GM12801 (cell line): Measurements from ENCODE around the gene AADACL3.

Experiments used
- TF ChIP-seq, protein P1 (sequence below): IDR thresholded peaks from one replicate; pipeline ENCODE4 v1.5.1; 2011; ENCODE audit warnings: control low read depth; ENCODE audit not compliant: insufficient read length; ENCODE audit errors: extremely low read depth

AADACL3 gene, protein sequence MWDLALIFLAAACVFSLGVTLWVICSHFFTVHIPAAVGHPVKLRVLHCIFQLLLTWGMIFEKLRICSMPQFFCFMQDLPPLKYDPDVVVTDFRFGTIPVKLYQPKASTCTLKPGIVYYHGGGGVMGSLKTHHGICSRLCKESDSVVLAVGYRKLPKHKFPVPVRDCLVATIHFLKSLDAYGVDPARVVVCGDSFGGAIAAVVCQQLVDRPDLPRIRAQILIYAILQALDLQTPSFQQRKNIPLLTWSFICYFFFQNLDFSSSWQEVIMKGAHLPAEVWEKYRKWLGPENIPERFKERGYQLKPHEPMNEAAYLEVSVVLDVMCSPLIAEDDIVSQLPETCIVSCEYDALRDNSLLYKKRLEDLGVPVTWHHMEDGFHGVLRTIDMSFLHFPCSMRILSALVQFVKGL

DNA sequence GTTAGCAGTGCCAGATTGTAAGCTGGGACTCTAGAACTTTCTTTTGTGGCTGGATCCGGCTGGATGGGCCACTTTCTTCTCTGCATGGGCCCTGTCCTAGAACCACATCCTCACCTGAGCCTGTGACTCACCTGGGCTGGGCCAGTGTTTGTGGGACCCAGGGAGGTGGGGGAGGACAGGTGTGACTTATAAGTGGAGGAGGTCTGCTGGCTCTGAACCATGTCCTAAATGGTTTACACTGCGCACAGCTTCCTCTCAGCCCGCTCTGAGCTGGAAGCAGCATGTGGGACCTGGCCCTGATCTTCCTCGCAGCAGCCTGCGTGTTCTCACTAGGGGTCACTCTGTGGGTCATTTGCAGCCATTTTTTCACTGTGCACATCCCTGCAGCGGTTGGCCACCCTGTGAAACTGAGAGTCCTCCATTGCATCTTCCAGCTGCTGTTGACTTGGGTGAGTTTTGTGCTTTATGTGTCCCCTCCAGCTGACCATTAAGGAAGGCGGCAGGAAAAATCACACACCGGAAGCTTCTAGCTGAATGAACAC, at the start of gene AADACL3:
Gene AADACL3, plus strand, starts transcription at position 215 of the 542 bp plus-strand sequence. Its CDS starts 67 bp downstream, at position 282.
- TF ChIP-seq, protein P1, sequence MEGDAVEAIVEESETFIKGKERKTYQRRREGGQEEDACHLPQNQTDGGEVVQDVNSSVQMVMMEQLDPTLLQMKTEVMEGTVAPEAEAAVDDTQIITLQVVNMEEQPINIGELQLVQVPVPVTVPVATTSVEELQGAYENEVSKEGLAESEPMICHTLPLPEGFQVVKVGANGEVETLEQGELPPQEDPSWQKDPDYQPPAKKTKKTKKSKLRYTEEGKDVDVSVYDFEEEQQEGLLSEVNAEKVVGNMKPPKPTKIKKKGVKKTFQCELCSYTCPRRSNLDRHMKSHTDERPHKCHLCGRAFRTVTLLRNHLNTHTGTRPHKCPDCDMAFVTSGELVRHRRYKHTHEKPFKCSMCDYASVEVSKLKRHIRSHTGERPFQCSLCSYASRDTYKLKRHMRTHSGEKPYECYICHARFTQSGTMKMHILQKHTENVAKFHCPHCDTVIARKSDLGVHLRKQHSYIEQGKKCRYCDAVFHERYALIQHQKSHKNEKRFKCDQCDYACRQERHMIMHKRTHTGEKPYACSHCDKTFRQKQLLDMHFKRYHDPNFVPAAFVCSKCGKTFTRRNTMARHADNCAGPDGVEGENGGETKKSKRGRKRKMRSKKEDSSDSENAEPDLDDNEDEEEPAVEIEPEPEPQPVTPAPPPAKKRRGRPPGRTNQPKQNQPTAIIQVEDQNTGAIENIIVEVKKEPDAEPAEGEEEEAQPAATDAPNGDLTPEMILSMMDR, result no peak

DNA sequence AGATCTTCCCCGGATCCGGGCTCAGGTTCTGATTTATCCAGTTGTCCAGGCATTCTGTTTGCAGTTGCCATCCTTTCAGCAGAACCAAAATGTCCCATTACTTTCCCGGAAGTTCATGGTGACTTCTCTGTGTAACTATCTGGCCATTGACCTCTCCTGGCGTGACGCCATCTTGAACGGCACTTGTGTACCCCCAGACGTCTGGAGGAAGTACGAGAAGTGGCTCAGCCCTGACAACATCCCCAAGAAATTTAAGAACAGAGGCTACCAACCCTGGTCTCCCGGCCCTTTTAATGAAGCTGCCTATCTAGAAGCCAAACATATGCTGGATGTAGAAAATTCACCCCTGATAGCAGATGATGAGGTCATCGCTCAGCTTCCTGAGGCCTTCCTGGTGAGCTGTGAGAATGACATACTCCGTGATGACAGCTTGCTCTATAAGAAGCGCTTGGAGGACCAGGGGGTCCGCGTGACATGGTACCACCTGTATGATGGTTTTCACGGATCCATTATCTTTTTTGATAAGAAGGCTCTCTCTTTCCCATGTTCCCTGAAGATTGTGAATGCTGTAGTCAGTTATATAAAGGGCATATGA, 49.7 kb upstream of the AADACL3 start:
- TF ChIP-seq, protein P1, result no peak

DNA sequence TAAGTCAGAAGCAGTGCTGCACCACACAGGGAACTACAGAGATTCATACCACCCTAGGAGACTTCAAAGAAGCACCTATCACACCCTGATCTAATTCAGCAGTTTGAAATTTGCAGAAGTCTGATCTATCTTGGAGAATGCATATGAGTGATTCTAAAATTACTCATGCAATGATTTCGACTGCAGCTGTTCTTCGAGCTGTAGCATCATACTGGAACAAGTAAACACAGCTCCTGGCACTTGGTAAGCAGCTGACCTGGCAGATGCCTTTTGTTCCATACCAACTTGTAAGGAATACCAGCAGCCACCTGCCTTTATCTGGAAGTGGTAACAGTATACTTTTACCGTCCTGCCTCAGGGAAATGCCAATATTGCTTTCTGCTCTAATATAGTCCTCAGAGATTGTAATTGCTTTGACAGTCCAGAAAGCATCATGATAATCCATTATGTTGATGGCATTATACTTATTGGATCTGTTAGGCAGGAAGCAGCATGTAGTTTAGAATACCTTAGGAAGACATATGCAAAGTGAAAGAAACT, 46.3 kb upstream of the AADACL3 start:
- TF ChIP-seq, protein P1, result no peak

DNA sequence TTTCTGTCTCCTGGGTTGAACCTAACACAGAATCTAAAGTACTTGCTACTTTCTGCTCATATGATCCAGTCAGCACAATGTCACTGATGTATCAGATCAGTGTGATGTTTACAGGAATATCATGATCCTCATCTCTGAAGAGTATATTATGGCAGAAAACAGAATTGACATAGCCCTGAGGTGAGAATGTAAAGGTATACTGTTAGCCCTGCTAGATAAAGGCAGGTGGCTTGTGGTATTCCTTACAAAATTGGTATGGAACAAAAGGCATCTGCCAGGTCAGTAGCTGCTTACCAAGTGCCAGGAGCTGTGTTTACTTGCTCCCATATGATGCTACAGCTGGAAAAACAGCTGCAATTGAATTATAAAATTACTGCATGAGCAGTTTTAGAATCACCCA, 41.6 kb upstream of the AADACL3 start:
- TF ChIP-seq, protein P1, result no peak

DNA sequence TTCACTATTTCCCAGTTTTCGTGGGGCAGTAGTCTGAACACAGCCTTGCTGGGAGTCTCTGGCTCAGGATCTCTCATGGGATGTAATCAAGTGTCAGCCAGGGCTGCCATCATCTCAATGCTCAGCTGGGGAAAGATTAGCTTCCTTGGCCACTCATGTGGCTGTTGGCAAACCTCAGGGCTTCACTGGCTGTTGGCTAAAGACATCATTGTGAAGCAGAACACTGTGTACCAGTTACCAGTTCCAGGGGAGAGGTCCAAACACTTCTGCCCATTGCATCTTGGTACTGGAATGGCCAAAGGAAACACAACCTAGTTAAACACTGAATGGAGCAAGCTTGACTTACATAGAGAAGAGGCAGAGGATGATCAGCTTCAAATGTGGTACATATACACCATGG, 38.3 kb upstream of the AADACL3 start:
- TF ChIP-seq, protein P1, result no peak

DNA sequence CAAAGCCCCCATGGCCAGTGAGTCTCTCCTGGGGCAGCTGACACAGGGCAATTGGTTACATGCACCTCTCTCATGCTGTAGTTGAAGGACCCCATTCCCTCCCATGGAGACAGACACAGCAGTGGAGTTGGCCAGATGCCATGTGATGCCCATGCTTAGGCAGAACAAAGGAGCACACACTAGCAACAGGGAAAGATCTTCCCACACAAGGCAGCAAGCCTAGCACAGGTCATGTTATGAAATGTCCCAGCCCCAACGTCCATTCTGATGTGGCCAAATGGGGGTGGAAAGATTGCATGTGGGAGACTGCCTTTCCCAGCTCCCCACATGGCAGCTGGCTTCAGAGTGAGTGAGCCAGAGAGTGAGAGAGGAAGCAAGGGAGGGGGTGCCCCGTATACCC, 37.6 kb upstream of the AADACL3 start:
- TF ChIP-seq, protein P1, result no peak

DNA sequence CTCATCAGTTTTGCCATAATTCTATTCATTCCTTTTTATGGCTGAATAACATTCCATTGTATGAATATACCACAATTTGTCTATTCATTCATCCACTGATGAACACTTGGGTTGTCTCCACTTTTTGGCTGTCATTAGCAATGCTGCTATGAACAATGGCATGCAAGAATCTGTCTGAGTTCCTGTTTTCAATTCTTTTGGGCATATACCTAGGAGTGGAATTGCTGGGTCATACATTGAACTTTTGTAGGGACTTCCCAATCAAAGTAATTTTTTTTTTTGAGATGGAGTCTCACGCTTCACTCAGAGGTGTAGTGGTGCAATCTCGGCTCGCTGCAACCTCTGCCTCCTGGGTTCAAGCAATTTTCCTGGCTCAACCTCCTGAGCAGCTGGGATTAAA, 37.1 kb upstream of the AADACL3 start:
- TF ChIP-seq, protein P1, result no peak
